Calu3 (cell line): Measurements from ENCODE around the gene ISYNA1. TPM values are rescaled to one million over a fixed set of nuclear protein-coding genes. Genes with fewer than 3 reads are reported as not detected.

Experiments
- BruUV-seq: library from RNA; stranded (reverse); fragments of 400-500 nt; replicated peaks from 2 replicates; lab custom pipeline; 2021; lab: Mats Ljungman, UMichigan
- CTCF ChIA-PET: fragments of 300-600 bp; sonication (Branson Sonifier 250); formaldehyde crosslinking; loops from one replicate; lab custom pipeline; 2022; ENCODE audit warnings: antibody characterized with exemption; lab: Charles Lee
- DNase-seq: peaks from one replicate; pipeline ENCODE4 v3.0.0; 2022
- H3K27ac Mint-ChIP-seq: one replicate; pipeline ENCODE4 v1.8.0; 2022; ENCODE audit warnings: mixed read lengths; ENCODE audit not compliant: unreplicated experiment
- H3K27me3 Mint-ChIP-seq: one replicate; pipeline ENCODE4 v1.8.0; 2022; ENCODE audit warnings: mixed read lengths; ENCODE audit not compliant: unreplicated experiment
- H3K36me3 Mint-ChIP-seq: one replicate; pipeline ENCODE4 v1.8.0; 2022; ENCODE audit warnings: mild to moderate bottlenecking, moderate library complexity, mixed read lengths; ENCODE audit not compliant: insufficient read depth, unreplicated experiment
- H3K4me1 Mint-ChIP-seq: one replicate; pipeline ENCODE4 v1.8.0; 2022; ENCODE audit warnings: mild to moderate bottlenecking, low read depth, mixed read lengths; ENCODE audit not compliant: unreplicated experiment
- H3K4me3 Mint-ChIP-seq: one replicate; pipeline ENCODE4 v1.8.0; 2022; ENCODE audit warnings: mild to moderate bottlenecking, low read depth, moderate library complexity, mixed read lengths; ENCODE audit not compliant: unreplicated experiment
- H3K9me3 Mint-ChIP-seq: one replicate; pipeline ENCODE4 v1.8.0; 2022; ENCODE audit warnings: low read depth, mixed read lengths; ENCODE audit not compliant: unreplicated experiment
- intact Hi-C: fragments of 100-400 bp; cut with micrococcal nuclease; formaldehyde crosslinking; loops from one replicate; pipeline ENCODE4 v1.10.0; 2022; ENCODE audit not compliant: unreplicated experiment
- microRNA-seq: library from miRNA; unstranded; fragments of <30 nt; microRNA quantifications from one replicate; pipeline ENCODE4 v1.2.0, GENCODE V29; 2022
- total RNA-seq: library from RNA; stranded (reverse); gene quantifications from 2 replicates; pipeline ENCODE4 v1.2.3, GENCODE V29; 2022
- TF ChIP-seq, protein P1 (sequence below): fragments of 200-600 bp; IDR thresholded peaks from one replicate; pipeline ENCODE4 v1.8.0; 2022; ENCODE audit warnings: antibody characterized with exemption; ENCODE audit not compliant: unreplicated experiment

The ISYNA1 gene
- total RNA-seq, 1 experiment from 2014 or later: 94.9 TPM

DNA sequence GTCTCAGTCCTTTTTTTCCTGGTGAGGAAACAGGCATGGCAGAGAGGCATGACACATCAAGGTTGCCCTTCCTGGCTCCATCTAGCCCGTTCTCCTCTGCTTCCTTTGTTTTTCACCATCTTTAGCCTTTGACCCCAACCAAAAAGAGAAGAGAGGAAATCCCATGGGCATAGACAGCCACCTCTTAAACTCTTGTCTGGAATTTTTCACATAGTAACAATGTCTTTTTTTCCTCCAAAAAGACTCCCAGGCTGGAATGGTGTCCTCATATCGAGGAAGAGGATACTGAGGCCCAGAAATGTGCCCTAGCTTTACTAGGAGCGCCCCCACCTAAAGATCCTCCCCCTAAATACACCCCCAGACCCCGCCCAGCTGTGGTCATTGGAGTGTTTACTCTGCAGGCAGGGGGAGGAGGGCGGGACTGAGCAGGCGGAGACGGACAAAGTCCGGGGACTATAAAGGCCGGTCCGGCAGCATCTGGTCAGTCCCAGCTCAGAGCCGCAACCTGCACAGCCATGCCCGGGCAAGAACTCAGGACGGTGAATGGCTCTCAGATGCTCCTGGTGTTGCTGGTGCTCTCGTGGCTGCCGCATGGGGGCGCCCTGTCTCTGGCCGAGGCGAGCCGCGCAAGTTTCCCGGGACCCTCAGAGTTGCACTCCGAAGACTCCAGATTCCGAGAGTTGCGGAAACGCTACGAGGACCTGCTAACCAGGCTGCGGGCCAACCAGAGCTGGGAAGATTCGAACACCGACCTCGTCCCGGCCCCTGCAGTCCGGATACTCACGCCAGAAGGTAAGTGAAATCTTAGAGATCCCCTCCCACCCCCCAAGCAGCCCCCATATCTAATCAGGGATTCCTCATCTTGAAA is 52.0 kb downstream of the ISYNA1 start, which contains the start of gene GDF15:
GDF15 (plus strand) TSS at position 484 of the 868 bp plus-strand sequence; CDS start at position 516, 32 bp downstream.
- BruUV-seq: no TSS peak
- peaks cover 26% of the 10 kb centered on the region for H3K4me1 Mint-ChIP-seq
- peak within 1 kb of the TSS; percentile 92 for H3K27ac Mint-ChIP-seq
- intact Hi-C loops: no loop called here
- H3K4me3 Mint-ChIP-seq: peak within 1 kb of the TSS; percentile 76
- TF ChIP-seq, protein P1, sequence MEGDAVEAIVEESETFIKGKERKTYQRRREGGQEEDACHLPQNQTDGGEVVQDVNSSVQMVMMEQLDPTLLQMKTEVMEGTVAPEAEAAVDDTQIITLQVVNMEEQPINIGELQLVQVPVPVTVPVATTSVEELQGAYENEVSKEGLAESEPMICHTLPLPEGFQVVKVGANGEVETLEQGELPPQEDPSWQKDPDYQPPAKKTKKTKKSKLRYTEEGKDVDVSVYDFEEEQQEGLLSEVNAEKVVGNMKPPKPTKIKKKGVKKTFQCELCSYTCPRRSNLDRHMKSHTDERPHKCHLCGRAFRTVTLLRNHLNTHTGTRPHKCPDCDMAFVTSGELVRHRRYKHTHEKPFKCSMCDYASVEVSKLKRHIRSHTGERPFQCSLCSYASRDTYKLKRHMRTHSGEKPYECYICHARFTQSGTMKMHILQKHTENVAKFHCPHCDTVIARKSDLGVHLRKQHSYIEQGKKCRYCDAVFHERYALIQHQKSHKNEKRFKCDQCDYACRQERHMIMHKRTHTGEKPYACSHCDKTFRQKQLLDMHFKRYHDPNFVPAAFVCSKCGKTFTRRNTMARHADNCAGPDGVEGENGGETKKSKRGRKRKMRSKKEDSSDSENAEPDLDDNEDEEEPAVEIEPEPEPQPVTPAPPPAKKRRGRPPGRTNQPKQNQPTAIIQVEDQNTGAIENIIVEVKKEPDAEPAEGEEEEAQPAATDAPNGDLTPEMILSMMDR: no peak
- peaks cover 54% of the 10 kb centered on the region for H3K36me3 Mint-ChIP-seq
- CTCF ChIA-PET: interaction anchor here (0.6 to 1.0 kb wide), 6 partner anchors 16 to 486 kb away, joined by 3 to 6 read pairs (median 4); no protein-coding TSS in a partner anchor
- no peaks in the 10 kb centered on the region for H3K9me3 Mint-ChIP-seq
- no peaks in the 10 kb centered on the region for H3K27me3 Mint-ChIP-seq
- peak; percentile 84 for DNase-seq

DNA sequence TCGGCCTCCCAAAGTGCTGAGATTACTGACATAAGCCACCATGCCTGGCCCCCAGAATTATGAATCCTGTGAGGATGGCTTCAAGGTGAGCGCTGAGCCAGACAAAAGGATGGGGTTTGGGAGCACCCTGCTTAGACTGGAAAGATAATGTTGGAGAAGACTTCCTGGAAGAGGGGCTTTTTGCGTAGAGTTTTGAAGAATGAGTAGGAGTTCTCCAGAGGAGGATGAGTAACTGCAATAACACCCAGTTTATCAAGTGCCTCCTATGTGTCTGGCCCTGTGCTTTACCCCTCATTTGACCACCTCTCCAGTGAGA is 52.6 kb downstream of the ISYNA1 start:
- CTCF ChIA-PET: interaction anchor here (0.6 to 1.0 kb wide), 5 partner anchors 17 to 487 kb away, joined by 3 to 6 read pairs (median 5); no protein-coding TSS in a partner anchor
- Mint-ChIP-seq H3K36me3 (peaks cover 51% of the 10 kb centered on the region), H3K9me3 (no peaks in the 10 kb centered on the region), H3K27me3 (no peaks in the 10 kb centered on the region), H3K27ac (peak overlapping the region; percentile 92), H3K4me1 (peaks cover 20% of the 10 kb centered on the region), H3K4me3 (no peak overlapping the region)
- TF ChIP-seq, protein P1: no peak
- DNase-seq: no peak
- intact Hi-C loops: no loop called here
- BruUV-seq: TSS peak; percentile 77

DNA sequence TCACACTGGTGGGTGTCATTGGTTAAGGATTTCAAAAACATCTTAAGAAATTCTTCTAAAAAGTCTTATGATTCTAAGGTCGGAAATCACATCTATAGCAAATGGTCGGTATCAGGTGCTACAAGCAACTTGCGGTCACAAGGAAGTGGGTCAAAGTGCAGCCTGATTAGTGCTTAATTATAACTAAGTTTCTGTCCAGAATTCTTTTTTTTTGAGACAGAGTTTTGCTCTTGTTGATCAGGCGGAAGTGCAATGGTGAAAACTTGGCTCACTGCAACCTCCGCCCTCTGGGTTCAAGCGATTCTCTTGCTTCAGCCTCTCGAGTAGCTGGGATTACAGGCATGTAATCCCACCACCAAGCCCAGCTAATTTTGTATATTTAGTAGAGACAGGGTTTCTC is 53.2 kb downstream of the ISYNA1 start:
- CTCF ChIA-PET: no interaction called here
- peak overlapping the region; percentile 92 for H3K27ac Mint-ChIP-seq
- BruUV-seq: no TSS peak
- no peak for DNase-seq
- H3K4me3 Mint-ChIP-seq: no peak overlapping the region
- TF ChIP-seq, protein P1: no peak
- H3K36me3 Mint-ChIP-seq: peaks cover 51% of the 10 kb centered on the region
- no peaks in the 10 kb centered on the region for H3K9me3 Mint-ChIP-seq
- intact Hi-C loops: no loop called here
- H3K4me1 Mint-ChIP-seq: peaks cover 14% of the 10 kb centered on the region
- no peaks in the 10 kb centered on the region for H3K27me3 Mint-ChIP-seq

Small RNA genes within 50 kb of the gene (microRNA-seq; reads per million reads assigned to microRNA genes)
- 5.3 reads per million, percentile 16 among the genes with 10 or more reads in this experiment for gene MIR3189

Other genes with a start within 250 kb of the ISYNA1 start
- gene MPV17L2, start 244.9 kb downstream of the ISYNA1 start, total RNA-seq: 10.9 and 11.5 TPM in 2 replicates
- 1.9 TPM in 2 replicates for gene RAB3A, start 234.1 kb downstream of the ISYNA1 start, total RNA-seq
- 0.90 and 2.4 TPM in 2 replicates for gene PDE4C, start 211.7 kb downstream of the ISYNA1 start, total RNA-seq
- gene IQCN, start 163.7 kb downstream of the ISYNA1 start, total RNA-seq: 1.5 and 1.6 TPM in 2 replicates
- gene JUND, start 156.5 kb downstream of the ISYNA1 start, total RNA-seq: 44.9 and 60.9 TPM in 2 replicates
- 111 and 115 TPM in 2 replicates for gene LSM4, start 115.1 kb downstream of the ISYNA1 start, total RNA-seq
- gene PGPEP1, start 97.5 kb downstream of the ISYNA1 start, total RNA-seq: 27.9 and 42.0 TPM in 2 replicates
- 56.6 and 80.3 TPM in 2 replicates for gene GDF15, start 52.0 kb downstream of the ISYNA1 start, total RNA-seq
- gene LRRC25, start 40.5 kb downstream of the ISYNA1 start, total RNA-seq: not detected in 2 replicates
- gene SSBP4, start 18.7 kb downstream of the ISYNA1 start, total RNA-seq: 38.8 and 51.5 TPM in 2 replicates
- 11.0 and 12.5 TPM in 2 replicates for gene ELL, start 83.9 kb upstream of the ISYNA1 start, total RNA-seq
- 123 and 126 TPM in 2 replicates for gene FKBP8, start 105.4 kb upstream of the ISYNA1 start, total RNA-seq
- 61.0 and 61.5 TPM in 2 replicates for gene KXD1, start 119.7 kb upstream of the ISYNA1 start, total RNA-seq
- 620 and 627 TPM in 2 replicates for gene UBA52, start 133.7 kb upstream of the ISYNA1 start, total RNA-seq
- 39.9 and 40.1 TPM in 2 replicates for gene REX1BD, start 150.7 kb upstream of the ISYNA1 start, total RNA-seq
- gene CRLF1, start 168.7 kb upstream of the ISYNA1 start, total RNA-seq: 1.1 TPM in 1 of 2 replicates, not detected in the other
- 0.71 TPM in 1 of 2 replicates, not detected in the other for gene TMEM59L, start 174.7 kb upstream of the ISYNA1 start, total RNA-seq
- gene KLHL26, start 198.9 kb upstream of the ISYNA1 start, total RNA-seq: 7.2 and 7.5 TPM in 2 replicates
- gene CRTC1, start 245.5 kb upstream of the ISYNA1 start, total RNA-seq: 8.5 and 9.4 TPM in 2 replicates